Liver (tissue), 9 donors: ENCODE results near the gene PAPPA2. TPM values are rescaled to one million over a fixed set of nuclear protein-coding genes. Genes with fewer than 3 reads are reported as not detected.

Experiments
- DNase-seq: peaks from one replicate; pipeline ENCODE4 v3.0.0-alpha.2; 2017; ENCODE audit warnings: low spot score
- H3K27ac ChIP-seq, 2 donors: one replicate each; pipeline ENCODE4 v1.7.0; 2013; ENCODE audit warnings: inconsistent platforms in 2 of 2, low read length in 2 of 2, control low read depth in 1 of 2, low read depth in 1 of 2, mild to moderate bottlenecking in 1 of 2
- H3K27me3 ChIP-seq, 4 donors: one replicate each; pipeline versions ENCODE4 v1.6.1 to v1.7.0; 2013; ENCODE audit warnings: low read length in 3 of 4, inconsistent platforms in 1 of 4, mild to moderate bottlenecking in 1 of 4, moderate library complexity in 1 of 4; ENCODE audit not compliant: control insufficient read depth in 4 of 4, insufficient read depth in 4 of 4
- H3K36me3 ChIP-seq, 4 donors: one replicate each; pipeline versions ENCODE4 v1.6.1 to v1.7.0; 2013; ENCODE audit warnings: low read length in 3 of 4, mild to moderate bottlenecking in 3 of 4, low read depth in 1 of 4, moderate library complexity in 1 of 4; ENCODE audit not compliant: control insufficient read depth in 4 of 4, insufficient read depth in 3 of 4
- H3K4me1 ChIP-seq, 4 donors: one replicate each; pipeline versions ENCODE4 v1.6.1 to v1.7.0; 2013; ENCODE audit warnings: low read length in 3 of 4, mild to moderate bottlenecking in 3 of 4, moderate library complexity in 1 of 4; ENCODE audit not compliant: control insufficient read depth in 4 of 4, insufficient read depth in 4 of 4
- H3K4me3 ChIP-seq, 3 donors: one replicate each; pipeline versions ENCODE4 v1.6.1 to v1.7.0; 2013; ENCODE audit warnings: low read length in 3 of 3, control low read depth in 1 of 3, low read depth in 1 of 3, mild to moderate bottlenecking in 1 of 3
- H3K9ac ChIP-seq, 2 donors: one replicate each; pipeline ENCODE4 v1.7.0; 2013; ENCODE audit warnings: low read length in 2 of 2, mild to moderate bottlenecking in 2 of 2, moderate library complexity in 2 of 2, control low read depth in 1 of 2, low read depth in 1 of 2
- H3K9me3 ChIP-seq, 4 donors: one replicate each; pipeline versions ENCODE4 v1.6.1 to v1.7.0; 2013; ENCODE audit warnings: low read length in 3 of 4; ENCODE audit not compliant: control insufficient read depth in 4 of 4
- CTCF ChIP-seq: fragments of 150-350 bp; IDR thresholded peaks from 2 replicates; pipeline ENCODE4 v1.5.1; 2017; ENCODE audit warnings: improper control_type of control experiment, low read depth, low read length; ENCODE audit not compliant: missing input control
- EGR1 ChIP-seq, 2 donors: IDR thresholded peaks; 2 replicates each; pipeline ENCODE4 v1.6.1; 2016 to 2018; ENCODE audit warnings: antibody characterized with exemption in 2 of 2, low read depth in 2 of 2
- FOXA1 ChIP-seq: IDR thresholded peaks from 2 replicates; pipeline ENCODE4 v1.6.1; 2016; ENCODE audit warnings: antibody characterized with exemption
- FOXA2 ChIP-seq: IDR thresholded peaks from 2 replicates; pipeline ENCODE4 v1.6.1; 2016; ENCODE audit warnings: antibody characterized with exemption
- HNF4A ChIP-seq, 2 donors: conservative IDR thresholded peaks; 2 replicates each; pipeline ENCODE4 v1.6.1; 2016; ENCODE audit warnings: antibody characterized with exemption in 2 of 2, mild to moderate bottlenecking in 2 of 2
- HNF4G ChIP-seq: IDR thresholded peaks from 2 replicates; pipeline ENCODE4 v1.6.1; 2016; ENCODE audit warnings: antibody characterized with exemption
- JUND ChIP-seq, 2 donors: IDR thresholded peaks; 2 replicates each; pipeline ENCODE4 v1.6.1; 2016; ENCODE audit warnings: antibody characterized with exemption in 2 of 2
- MAX ChIP-seq: IDR thresholded peaks from 2 replicates; pipeline ENCODE4 v1.6.1; 2016; ENCODE audit warnings: antibody characterized with exemption
- NR2F2 ChIP-seq: IDR thresholded peaks from 2 replicates; pipeline ENCODE4 v1.6.1; 2016; ENCODE audit warnings: antibody characterized with exemption
- RAD21 ChIP-seq, 2 donors: IDR thresholded peaks; 2 replicates each; pipeline ENCODE4 v1.6.1; 2016; ENCODE audit warnings: antibody characterized with exemption in 2 of 2, mild to moderate bottlenecking in 2 of 2
- RXRA ChIP-seq, 2 donors: IDR thresholded peaks; 2 replicates each; pipeline ENCODE4 v1.6.1; 2017 to 2018; ENCODE audit warnings: antibody characterized with exemption in 2 of 2, mild to moderate bottlenecking in 1 of 2
- YY1 ChIP-seq: IDR thresholded peaks from 2 replicates; pipeline ENCODE4 v1.6.1; 2016; ENCODE audit warnings: antibody characterized with exemption, mild to moderate bottlenecking
- WGBS: extraction: QIAGEN DNeasy Blood & Tissue Kit; methylation state at CpG from one replicate; pipeline ENCODE4 v1.1.7; 2013; 5-methylcytosine and 5-hydroxymethylcytosine counted together
- polyA plus RNA-seq, 2 donors: library from polyadenylated mRNA; stranded (reverse) in 1 of 2; unstranded in 1 of 2; fragments of 200-250 nt in 1 of 2; fragments of >200 nt in 1 of 2; fragmentation: Nextera tagmentation in 1 of 2; extraction: Ambion mirVana in 1 of 2; gene quantifications; one replicate each; pipeline versions ENCODE4 v1.2.1 to v1.2.3, GENCODE V29; 2013 to 2015
- total RNA-seq, 2 donors: library from RNA; depleted of rRNA; stranded (reverse); fragments of >200 nt; gene quantifications; one replicate each; pipeline ENCODE4 v1.2.3, GENCODE V29; 2014
- TF ChIP-seq, protein P1 (sequence below): IDR thresholded peaks from 2 replicates; pipeline ENCODE4 v1.6.1; 2016; ENCODE audit warnings: antibody characterized with exemption, mild to moderate bottlenecking
- TF ChIP-seq, protein P2 (sequence below): IDR thresholded peaks from 2 replicates; pipeline ENCODE4 v1.6.1; 2016; ENCODE audit warnings: antibody characterized with exemption
- TF ChIP-seq, protein P3 (sequence below): IDR thresholded peaks from 2 replicates; pipeline ENCODE4 v1.6.1; 2016; ENCODE audit warnings: antibody characterized with exemption
- donor health status: healthy.
- donor health status: healthy.
- donor health status: healthy.
- donor health status: healthy.
- donor health status: healthy.

The PAPPA2 gene
- total and polyA plus RNA-seq, 4 donors = 0.19 to 27.2 (median 13.4) TPM

DNA sequence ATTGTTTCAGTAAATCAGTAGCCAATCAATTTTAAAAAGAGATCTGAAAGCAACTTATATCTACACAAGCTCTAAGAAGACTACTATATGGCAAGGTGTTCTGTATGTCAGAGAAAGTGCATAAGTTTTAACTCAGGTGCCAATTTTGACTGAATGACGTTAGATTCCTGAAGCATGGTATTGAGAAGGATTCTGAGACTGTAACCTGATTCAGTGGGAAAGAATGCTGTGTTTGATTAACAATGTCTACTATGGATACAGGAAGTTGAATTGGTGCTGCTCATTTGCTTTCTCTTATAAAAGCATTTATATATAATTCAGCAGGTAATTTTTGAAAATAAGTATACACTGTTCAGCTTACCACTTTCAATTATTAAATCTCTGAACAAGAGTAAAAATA lies 156.3 kb downstream of the PAPPA2 start:
- no peak overlapping the region for H3K27ac ChIP-seq
- no peak for DNase-seq
- TF ChIP-seq, protein P1, sequence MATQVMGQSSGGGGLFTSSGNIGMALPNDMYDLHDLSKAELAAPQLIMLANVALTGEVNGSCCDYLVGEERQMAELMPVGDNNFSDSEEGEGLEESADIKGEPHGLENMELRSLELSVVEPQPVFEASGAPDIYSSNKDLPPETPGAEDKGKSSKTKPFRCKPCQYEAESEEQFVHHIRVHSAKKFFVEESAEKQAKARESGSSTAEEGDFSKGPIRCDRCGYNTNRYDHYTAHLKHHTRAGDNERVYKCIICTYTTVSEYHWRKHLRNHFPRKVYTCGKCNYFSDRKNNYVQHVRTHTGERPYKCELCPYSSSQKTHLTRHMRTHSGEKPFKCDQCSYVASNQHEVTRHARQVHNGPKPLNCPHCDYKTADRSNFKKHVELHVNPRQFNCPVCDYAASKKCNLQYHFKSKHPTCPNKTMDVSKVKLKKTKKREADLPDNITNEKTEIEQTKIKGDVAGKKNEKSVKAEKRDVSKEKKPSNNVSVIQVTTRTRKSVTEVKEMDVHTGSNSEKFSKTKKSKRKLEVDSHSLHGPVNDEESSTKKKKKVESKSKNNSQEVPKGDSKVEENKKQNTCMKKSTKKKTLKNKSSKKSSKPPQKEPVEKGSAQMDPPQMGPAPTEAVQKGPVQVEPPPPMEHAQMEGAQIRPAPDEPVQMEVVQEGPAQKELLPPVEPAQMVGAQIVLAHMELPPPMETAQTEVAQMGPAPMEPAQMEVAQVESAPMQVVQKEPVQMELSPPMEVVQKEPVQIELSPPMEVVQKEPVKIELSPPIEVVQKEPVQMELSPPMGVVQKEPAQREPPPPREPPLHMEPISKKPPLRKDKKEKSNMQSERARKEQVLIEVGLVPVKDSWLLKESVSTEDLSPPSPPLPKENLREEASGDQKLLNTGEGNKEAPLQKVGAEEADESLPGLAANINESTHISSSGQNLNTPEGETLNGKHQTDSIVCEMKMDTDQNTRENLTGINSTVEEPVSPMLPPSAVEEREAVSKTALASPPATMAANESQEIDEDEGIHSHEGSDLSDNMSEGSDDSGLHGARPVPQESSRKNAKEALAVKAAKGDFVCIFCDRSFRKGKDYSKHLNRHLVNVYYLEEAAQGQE = no peak
- TF ChIP-seq CTCF (no peak), EGR1 (IDR thresholded peaks at IDR 0.05; ENCODE audit: low read depth in 2 of 2) (no peak), RAD21 (IDR thresholded peaks at IDR 0.05) (no peak), RXRA (IDR thresholded peaks at IDR 0.05) (no peak), NR2F2 (no peak), YY1 (no peak), FOXA2 (no peak), HNF4G (no peak)
- TF ChIP-seq, protein P2, sequence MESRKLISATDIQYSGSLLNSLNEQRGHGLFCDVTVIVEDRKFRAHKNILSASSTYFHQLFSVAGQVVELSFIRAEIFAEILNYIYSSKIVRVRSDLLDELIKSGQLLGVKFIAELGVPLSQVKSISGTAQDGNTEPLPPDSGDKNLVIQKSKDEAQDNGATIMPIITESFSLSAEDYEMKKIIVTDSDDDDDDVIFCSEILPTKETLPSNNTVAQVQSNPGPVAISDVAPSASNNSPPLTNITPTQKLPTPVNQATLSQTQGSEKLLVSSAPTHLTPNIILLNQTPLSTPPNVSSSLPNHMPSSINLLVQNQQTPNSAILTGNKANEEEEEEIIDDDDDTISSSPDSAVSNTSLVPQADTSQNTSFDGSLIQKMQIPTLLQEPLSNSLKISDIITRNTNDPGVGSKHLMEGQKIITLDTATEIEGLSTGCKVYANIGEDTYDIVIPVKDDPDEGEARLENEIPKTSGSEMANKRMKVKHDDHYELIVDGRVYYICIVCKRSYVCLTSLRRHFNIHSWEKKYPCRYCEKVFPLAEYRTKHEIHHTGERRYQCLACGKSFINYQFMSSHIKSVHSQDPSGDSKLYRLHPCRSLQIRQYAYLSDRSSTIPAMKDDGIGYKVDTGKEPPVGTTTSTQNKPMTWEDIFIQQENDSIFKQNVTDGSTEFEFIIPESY = no peak
- TF ChIP-seq, protein P3, sequence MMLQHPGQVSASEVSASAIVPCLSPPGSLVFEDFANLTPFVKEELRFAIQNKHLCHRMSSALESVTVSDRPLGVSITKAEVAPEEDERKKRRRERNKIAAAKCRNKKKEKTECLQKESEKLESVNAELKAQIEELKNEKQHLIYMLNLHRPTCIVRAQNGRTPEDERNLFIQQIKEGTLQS = no peak
- no peaks in the 10 kb centered on the region for H3K9me3 ChIP-seq
- H3K27me3 ChIP-seq = no peaks in the 10 kb centered on the region
- no peaks in the 10 kb centered on the region for H3K4me1 ChIP-seq
- H3K9ac ChIP-seq = no peak overlapping the region
- H3K4me3 ChIP-seq = no peak overlapping the region
- H3K36me3 ChIP-seq = no peaks in the 10 kb centered on the region
- 78% methylated on average over 1 of the region's 1 CpG for WGBS

- H3K4me1 ChIP-seq = no peaks in the 10 kb centered on the region
- TF ChIP-seq EGR1 (IDR thresholded peaks at IDR 0.05; ENCODE audit: low read depth in 2 of 2) = no peak
- TF ChIP-seq HNF4A (conservative IDR thresholded peaks at IDR 0.05) = no peak
- TF ChIP-seq HNF4G = no peak
- no peak for TF ChIP-seq FOXA1
- no peak for TF ChIP-seq JUND (IDR thresholded peaks at IDR 0.05)
- TF ChIP-seq RXRA (IDR thresholded peaks at IDR 0.05) = no peak
- TF ChIP-seq FOXA2 = no peak
- TF ChIP-seq NR2F2 = no peak
- TF ChIP-seq, protein P1 = no peak
- TF ChIP-seq, protein P3 = no peak
- TF ChIP-seq YY1 = no peak
- no peak for TF ChIP-seq MAX
- TF ChIP-seq, protein P2 = no peak
- no peak for TF ChIP-seq RAD21 (IDR thresholded peaks at IDR 0.05)
- H3K9ac ChIP-seq = no peak overlapping the region
- H3K9me3 ChIP-seq = no peaks in the 10 kb centered on the region
- no peak overlapping the region for H3K4me3 ChIP-seq
- H3K27me3 ChIP-seq = no peaks in the 10 kb centered on the region
- no peak overlapping the region for H3K27ac ChIP-seq
- H3K36me3 ChIP-seq = no peaks in the 10 kb centered on the region
- no peak for DNase-seq
- WGBS = 89% methylated on average over 3 of the region's 3 CpGs
Observed at GRCh38 chr1:176625365-176625764, 162.4 kb downstream of the PAPPA2 start.
